Endodermal cell (in vitro differentiated cells): ENCODE data around the gene SPATA24. TPM values are rescaled to one million over a fixed set of nuclear protein-coding genes. Genes with fewer than 3 reads are reported as not detected.
A peak's percentile ranks its signal among the peaks of the same experiment; 100 is the strongest.

ENCODE experiments used
- DNase-seq: peaks from one replicate; pipeline ENCODE4 v3.0.0-alpha.2; 2017
- H3K27ac ChIP-seq: 2 replicates; pipeline ENCODE4 v1.5.1; 2013; ENCODE audit warnings: mild to moderate bottlenecking, low read depth, low read length, moderate library complexity
- H3K27me3 ChIP-seq: 2 replicates; pipeline ENCODE4 v1.6.1; 2013; ENCODE audit warnings: mild to moderate bottlenecking, low read length, moderate library complexity; ENCODE audit not compliant: insufficient read depth, control insufficient read depth, poor library complexity, severe bottlenecking
- H3K36me3 ChIP-seq: 2 replicates; pipeline ENCODE4 v1.7.0; 2013; ENCODE audit warnings: mild to moderate bottlenecking, low read length, moderate library complexity; ENCODE audit not compliant: control insufficient read depth, insufficient read depth
- H3K4me1 ChIP-seq: one replicate; pipeline ENCODE4 v1.7.0; 2013; ENCODE audit warnings: low read length; ENCODE audit not compliant: control insufficient read depth, insufficient read depth
- H3K4me3 ChIP-seq: 2 replicates; pipeline ENCODE4 v1.5.1; 2013; ENCODE audit warnings: mild to moderate bottlenecking, low read length, moderate library complexity
- H3K9ac ChIP-seq: 2 replicates; pipeline ENCODE4 v1.6.1; 2013; ENCODE audit warnings: mild to moderate bottlenecking, low read length, moderate library complexity; ENCODE audit not compliant: poor library complexity, severe bottlenecking; ENCODE audit errors: extremely low read depth
- H3K9me3 ChIP-seq: 2 replicates; pipeline ENCODE4 v1.6.1; 2013; ENCODE audit warnings: mild to moderate bottlenecking, low read length, moderate library complexity; ENCODE audit not compliant: control insufficient read depth
- H3K27ac Mint-ChIP-seq: 2 replicates; pipeline ENCODE4 v1.8.0; 2020; ENCODE audit warnings: mixed read lengths
- H3K27me3 Mint-ChIP-seq: 2 replicates; pipeline ENCODE4 v1.8.0; 2021; ENCODE audit warnings: mild to moderate bottlenecking, mixed read lengths; ENCODE audit not compliant: insufficient read depth
- H3K36me3 Mint-ChIP-seq: 2 replicates; pipeline ENCODE4 v1.8.0; 2020; ENCODE audit warnings: low read depth, mixed read lengths
- H3K4me1 Mint-ChIP-seq: 2 replicates; pipeline ENCODE4 v1.8.0; 2020; ENCODE audit warnings: mixed read lengths
- H3K4me3 Mint-ChIP-seq: 2 replicates; pipeline ENCODE4 v1.8.0; 2020; ENCODE audit warnings: mild to moderate bottlenecking, moderate library complexity, mixed read lengths
- H3K9me3 Mint-ChIP-seq: 2 replicates; pipeline ENCODE4 v1.8.0; 2020; ENCODE audit warnings: mild to moderate bottlenecking, mixed read lengths
- CTCF ChIP-seq: fragments of 200-600 bp; sonication (generic); conservative IDR thresholded peaks from 2 replicates; pipeline ENCODE4 v1.5.0; 2021; ENCODE audit warnings: antibody characterized with exemption, mild to moderate bottlenecking
- WGBS, 2 experiments: methylation state at CpG; one replicate each; pipeline versions ENCODE4 v1.1.5 to v1.1.7; 2013; ENCODE audit warnings: missing lambda C conversion rate in 2 of 2, mixed read lengths in 1 of 2; ENCODE audit not compliant: insufficient coverage in 1 of 2, insufficient read length in 1 of 2; 5-methylcytosine and 5-hydroxymethylcytosine counted together
- long read RNA-seq, 4 experiments: library from polyadenylated mRNA in 2 of 4; library from RNA in 1 of 4; library from capped mRNA in 1 of 4; stranded (forward) in 3 of 4; unstranded in 1 of 4; transcript quantifications; one replicate each; pipeline ENCODE4 v2.0.0, GENCODE V29; 2020 to 2021; ENCODE audit warnings: inconsistent platforms in 1 of 4
- polyA plus RNA-seq, 2 experiments: library from polyadenylated mRNA; stranded (reverse); fragments of 50-300 nt; gene quantifications; one replicate each; pipeline ENCODE4 v1.2.3, GENCODE V29; 2013
- total RNA-seq, 2 donors: library from RNA; stranded (reverse); fragmentation: NEBNext Ultra II Directional in 1 of 2; extraction: Animal tissue kit (Norgen Biotek cat#: 25700) in 1 of 2; gene quantifications; 2 replicates in 1 of 2; 3 replicates in 1 of 2; pipeline ENCODE4 v1.2.1, GENCODE V29; 2021

Gene SPATA24
- 10 to 100 TPM in 1 of 2 donors, 1 to 10 TPM in 1; 9.8 to 10.6 TPM for total RNA-seq
- 9.7 TPM for polyA plus RNA-seq (2013, experiment 1 of 2)
- 7.9 TPM for polyA plus RNA-seq (2013, experiment 2 of 2)
- long read RNA-seq, experiment 1, partial matches to known transcripts = 1 of 3 reads
- long read RNA-seq, experiment 1, other reads (novel, unspliced or antisense) = 0 of 3 reads
- long read RNA-seq, experiment 2, partial matches to known transcripts = 1 of 4 reads
- long read RNA-seq, experiment 2, other reads (novel, unspliced or antisense) = 1 of 4 reads
- long read RNA-seq, experiment 3, partial matches to known transcripts = 0 of 3 reads
- long read RNA-seq, experiment 3, other reads (novel, unspliced or antisense) = 1 of 3 reads
- long read RNA-seq, experiment 4 = 0 reads

- Histone ChIP-seq H3K9me3 (no peaks in the 10 kb centered on the region), H3K4me1 (peaks cover 11% of the 10 kb centered on the region), H3K9ac (peak within 1 kb of the TSS; percentile 58), H3K4me3 (peak within 1 kb of the TSS; percentile 93), H3K36me3 (no peaks in the 10 kb centered on the region), H3K27me3 (no peaks in the 10 kb centered on the region), H3K27ac (peak within 1 kb of the TSS; percentile 96)
- TF ChIP-seq CTCF = no peak
- Mint-ChIP-seq H3K9me3 (no peaks in the 10 kb centered on the region), H3K4me1 (peaks cover 14% of the 10 kb centered on the region), H3K36me3 (peaks cover 10% of the 10 kb centered on the region), H3K27me3 (no peaks in the 10 kb centered on the region), H3K27ac (peak within 1 kb of the TSS; percentile 100), H3K4me3 (peak within 1 kb of the TSS; percentile 91)
- peak; percentile 99 for DNase-seq
- WGBS, 2 experiments = 1% methylated on average over 22 to 41 of the region's 41 CpGs
These were observed at the start of gene SPATA24 for GRCh38 chr5:139403787-139404483. SPATA24 (minus strand) TSS chr5:139404089; CDS start chr5:139404060, 29 bp downstream.

GRCh38 chr5:139451878-139452660 lies 48.2 kb upstream of the SPATA24 start:
- no peak overlapping the region for H3K4me3 Mint-ChIP-seq
- WGBS, 2 experiments = 89% methylated on average over 3 of the region's 3 CpGs; no CpG with 5 or more reads in 1 of the 2 experiments
- Histone ChIP-seq H3K4me1 (peaks cover 4% of the 10 kb centered on the region), H3K27me3 (no peaks in the 10 kb centered on the region), H3K4me3 (no peak overlapping the region), H3K36me3 (no peaks in the 10 kb centered on the region), H3K9me3 (no peaks in the 10 kb centered on the region), H3K27ac (no peak overlapping the region), H3K9ac (no peak overlapping the region)
- DNase-seq = no peak
- TF ChIP-seq CTCF = no peak
- H3K27me3 Mint-ChIP-seq = no peaks in the 10 kb centered on the region
- H3K27ac Mint-ChIP-seq = no peak overlapping the region
- H3K9me3 Mint-ChIP-seq = no peaks in the 10 kb centered on the region
- no peaks in the 10 kb centered on the region for H3K36me3 Mint-ChIP-seq
- H3K4me1 Mint-ChIP-seq = peaks cover 10% of the 10 kb centered on the region

- WGBS, 2 experiments = 83 to 86% methylated on average over 1 to 2 of the region's 2 CpGs
- no peaks in the 10 kb centered on the region for H3K9me3 Mint-ChIP-seq
- H3K4me3 ChIP-seq = no peak overlapping the region
- no peak overlapping the region for H3K27ac ChIP-seq
- TF ChIP-seq CTCF = no peak
- no peak overlapping the region for H3K4me3 Mint-ChIP-seq
- no peak overlapping the region for H3K9ac ChIP-seq
- H3K9me3 ChIP-seq = no peaks in the 10 kb centered on the region
- H3K27ac Mint-ChIP-seq = no peak overlapping the region
- no peak for DNase-seq
- peaks cover 2% of the 10 kb centered on the region for H3K4me1 ChIP-seq
- H3K27me3 ChIP-seq = no peaks in the 10 kb centered on the region
- H3K36me3 ChIP-seq = no peaks in the 10 kb centered on the region
- H3K4me1 Mint-ChIP-seq = peaks cover 5% of the 10 kb centered on the region
- no peaks in the 10 kb centered on the region for H3K36me3 Mint-ChIP-seq
- H3K27me3 Mint-ChIP-seq = no peaks in the 10 kb centered on the region
These were observed 47.3 kb upstream of the SPATA24 start for GRCh38 chr5:139451176-139451575.
